ENCODE measurements around the gene ABCB11. TPM values are rescaled to one million over a fixed set of nuclear protein-coding genes. Genes with fewer than 3 reads are reported as not detected.

ABCB11 gene
- total and polyA plus RNA-seq, 2 experiments from 2014 or later: 0.06 to 0.12 TPM

DNA sequence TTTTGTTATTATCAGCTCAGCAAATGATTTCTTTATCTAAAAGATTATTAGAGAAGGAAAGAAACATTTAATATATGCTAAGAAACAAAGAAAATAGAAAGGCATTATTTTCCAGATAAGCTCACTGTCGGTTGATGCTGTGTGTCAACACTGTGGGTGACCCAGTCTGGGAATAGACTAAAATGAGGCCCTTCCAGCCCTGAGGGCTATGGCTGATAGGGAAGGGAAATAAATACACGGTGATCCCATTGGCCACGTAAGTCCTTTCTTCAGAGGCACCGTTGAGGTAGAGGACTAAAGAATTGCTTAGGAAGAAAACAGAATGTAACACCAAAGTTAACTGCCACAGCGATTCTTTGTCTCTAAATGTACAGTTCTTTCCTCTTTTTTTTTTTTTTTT lies 1.8 kb downstream of the ABCB11 start:
- H3K27me3 ChIP-seq: peaks cover 5% of the 10 kb centered on the region
- H3K4me3 ChIP-seq: no peak overlapping the region
- H3K36me3 ChIP-seq: no peaks in the 10 kb centered on the region
- H3K4me1 ChIP-seq (ENCODE audit: low read depth): peaks cover 22% of the 10 kb centered on the region
- TF ChIP-seq, protein P1, sequence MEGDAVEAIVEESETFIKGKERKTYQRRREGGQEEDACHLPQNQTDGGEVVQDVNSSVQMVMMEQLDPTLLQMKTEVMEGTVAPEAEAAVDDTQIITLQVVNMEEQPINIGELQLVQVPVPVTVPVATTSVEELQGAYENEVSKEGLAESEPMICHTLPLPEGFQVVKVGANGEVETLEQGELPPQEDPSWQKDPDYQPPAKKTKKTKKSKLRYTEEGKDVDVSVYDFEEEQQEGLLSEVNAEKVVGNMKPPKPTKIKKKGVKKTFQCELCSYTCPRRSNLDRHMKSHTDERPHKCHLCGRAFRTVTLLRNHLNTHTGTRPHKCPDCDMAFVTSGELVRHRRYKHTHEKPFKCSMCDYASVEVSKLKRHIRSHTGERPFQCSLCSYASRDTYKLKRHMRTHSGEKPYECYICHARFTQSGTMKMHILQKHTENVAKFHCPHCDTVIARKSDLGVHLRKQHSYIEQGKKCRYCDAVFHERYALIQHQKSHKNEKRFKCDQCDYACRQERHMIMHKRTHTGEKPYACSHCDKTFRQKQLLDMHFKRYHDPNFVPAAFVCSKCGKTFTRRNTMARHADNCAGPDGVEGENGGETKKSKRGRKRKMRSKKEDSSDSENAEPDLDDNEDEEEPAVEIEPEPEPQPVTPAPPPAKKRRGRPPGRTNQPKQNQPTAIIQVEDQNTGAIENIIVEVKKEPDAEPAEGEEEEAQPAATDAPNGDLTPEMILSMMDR (IDR thresholded peaks at IDR 0.05; ENCODE audit: low read depth, low read length): no peak
- peak in 1 of 2 donors; percentile 45 for DNase-seq (ENCODE audit: low read depth in 1 of 2, low spot score in 1 of 2)
- H3K9me3 ChIP-seq (ENCODE audit: low read depth): no peaks in the 10 kb centered on the region
- peak overlapping the region; percentile 14 for H3K27ac ChIP-seq

DNA sequence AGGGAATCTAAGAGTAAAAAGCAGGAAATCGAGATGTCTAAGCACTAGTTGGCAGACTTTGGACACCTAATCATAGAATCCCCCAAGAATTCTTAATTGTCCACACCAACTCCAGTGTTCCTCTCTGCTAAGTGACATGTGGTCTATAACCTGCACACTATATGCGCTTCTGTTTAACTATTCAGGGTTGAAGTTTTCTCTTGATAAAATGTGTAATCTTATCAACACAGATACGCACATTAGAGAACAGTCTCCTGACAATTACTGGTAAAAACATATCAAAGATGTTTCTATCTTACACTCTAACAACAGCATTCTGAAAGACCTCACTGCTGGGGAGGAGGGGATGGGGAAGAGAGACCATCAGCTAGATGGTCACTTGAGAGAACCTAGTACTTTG lies 3.9 kb downstream of the ABCB11 start:
- Histone ChIP-seq H3K27ac (no peak overlapping the region), H3K4me3 (no peak overlapping the region), H3K9me3 (ENCODE audit: low read depth) (no peaks in the 10 kb centered on the region), H3K27me3 (peaks cover 5% of the 10 kb centered on the region), H3K4me1 (ENCODE audit: low read depth) (peaks cover 15% of the 10 kb centered on the region), H3K36me3 (no peaks in the 10 kb centered on the region)
- DNase-seq (ENCODE audit: low read depth in 1 of 2, low spot score in 1 of 2): no peak
- TF ChIP-seq, protein P1 (IDR thresholded peaks at IDR 0.05; ENCODE audit: low read depth, low read length): no peak

GRCh38 chr2:169026056-169026455 lies 5.1 kb downstream of the ABCB11 start:
- H3K4me3 ChIP-seq: no peak overlapping the region
- no peak overlapping the region for H3K27ac ChIP-seq
- H3K4me1 ChIP-seq (ENCODE audit: low read depth): peaks cover 15% of the 10 kb centered on the region
- H3K36me3 ChIP-seq: no peaks in the 10 kb centered on the region
- no peaks in the 10 kb centered on the region for H3K27me3 ChIP-seq
- no peak for DNase-seq (ENCODE audit: low read depth in 1 of 2, low spot score in 1 of 2)
- TF ChIP-seq, protein P1 (IDR thresholded peaks at IDR 0.05; ENCODE audit: low read depth, low read length): no peak
- H3K9me3 ChIP-seq (ENCODE audit: low read depth): no peaks in the 10 kb centered on the region

DNA sequence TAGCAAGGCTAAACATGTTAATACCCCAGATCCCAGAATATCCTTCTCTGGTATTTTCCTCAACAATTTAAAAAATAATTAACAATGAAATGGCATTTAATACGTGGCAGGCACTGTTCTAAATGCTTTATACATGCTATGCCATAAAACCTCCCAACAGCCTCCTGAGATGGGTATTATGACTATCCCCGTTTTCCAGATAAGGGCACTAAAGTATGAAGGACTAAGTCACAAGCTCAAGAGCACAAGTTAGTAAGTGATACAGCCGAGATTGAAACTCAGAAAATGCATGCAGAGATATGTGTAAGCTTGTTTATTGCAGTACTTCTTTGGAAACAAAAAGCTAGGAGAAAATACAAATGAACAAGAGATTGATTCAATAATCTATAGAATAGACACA lies 8.0 kb downstream of the ABCB11 start:
- H3K9me3 ChIP-seq (ENCODE audit: low read depth): no peaks in the 10 kb centered on the region
- no peak for DNase-seq (ENCODE audit: low read depth in 1 of 2, low spot score in 1 of 2)
- peaks cover 7% of the 10 kb centered on the region for H3K4me1 ChIP-seq (ENCODE audit: low read depth)
- H3K4me3 ChIP-seq: no peak overlapping the region
- H3K36me3 ChIP-seq: no peaks in the 10 kb centered on the region
- TF ChIP-seq, protein P1 (IDR thresholded peaks at IDR 0.05; ENCODE audit: low read depth, low read length): no peak
- no peaks in the 10 kb centered on the region for H3K27me3 ChIP-seq
- no peak overlapping the region for H3K27ac ChIP-seq

DNA sequence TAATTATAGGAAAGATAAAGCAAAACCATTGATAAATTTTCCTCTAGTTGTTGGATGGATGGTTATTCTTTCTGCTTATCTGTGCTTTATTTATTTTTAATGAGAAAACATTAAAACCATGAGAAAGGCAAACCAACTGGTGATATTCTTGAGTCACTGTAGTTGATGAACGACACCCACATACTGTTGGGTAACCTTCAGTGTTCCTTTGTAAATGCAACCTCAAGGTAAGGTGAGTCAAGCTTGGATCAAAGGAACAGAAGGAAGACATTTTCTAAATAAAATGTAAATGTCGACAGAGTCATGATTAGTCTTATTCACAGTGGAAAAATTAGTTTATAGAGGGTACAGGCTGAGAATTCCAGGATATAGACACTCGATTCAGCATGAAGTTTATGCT lies 12.7 kb downstream of the ABCB11 start:
- H3K27ac ChIP-seq: no peak overlapping the region
- H3K4me3 ChIP-seq: no peak overlapping the region
- peaks cover 3% of the 10 kb centered on the region for H3K4me1 ChIP-seq (ENCODE audit: low read depth)
- no peak for DNase-seq (ENCODE audit: low read depth in 1 of 2, low spot score in 1 of 2)
- no peaks in the 10 kb centered on the region for H3K36me3 ChIP-seq
- TF ChIP-seq, protein P1 (IDR thresholded peaks at IDR 0.05; ENCODE audit: low read depth, low read length): no peak
- H3K27me3 ChIP-seq: no peaks in the 10 kb centered on the region
- H3K9me3 ChIP-seq (ENCODE audit: low read depth): no peaks in the 10 kb centered on the region

DNA sequence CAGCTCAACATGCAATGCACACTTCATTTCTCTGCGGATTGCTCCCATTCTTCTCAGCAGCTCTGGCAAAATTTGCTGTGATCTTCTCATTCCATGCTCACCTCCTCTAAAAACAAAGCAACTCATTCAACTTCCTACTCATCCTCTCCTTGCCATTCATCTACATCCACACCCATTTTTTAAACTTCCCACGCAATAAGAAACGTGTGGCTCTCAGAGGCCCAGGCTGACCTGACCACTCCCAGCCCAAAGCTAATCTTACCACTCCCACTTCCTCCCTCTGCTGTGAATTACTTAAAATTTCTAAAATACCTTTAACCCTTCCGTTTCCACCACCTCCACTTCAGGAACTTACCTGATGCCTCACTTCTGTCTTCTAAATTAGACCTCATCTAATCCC lies 15.2 kb downstream of the ABCB11 start:
- Histone ChIP-seq H3K4me3 (no peak overlapping the region), H3K27me3 (no peaks in the 10 kb centered on the region), H3K4me1 (ENCODE audit: low read depth) (peaks cover 22% of the 10 kb centered on the region), H3K36me3 (no peaks in the 10 kb centered on the region), H3K9me3 (ENCODE audit: low read depth) (no peaks in the 10 kb centered on the region), H3K27ac (no peak overlapping the region)
- no peak for DNase-seq (ENCODE audit: low read depth in 1 of 2, low spot score in 1 of 2)
- TF ChIP-seq, protein P1 (IDR thresholded peaks at IDR 0.05; ENCODE audit: low read depth, low read length): no peak
